Gastrocnemius medialis (tissue), 4 donors: ENCODE data around the gene CD151. TPM values are rescaled to one million over a fixed set of nuclear protein-coding genes. Genes with fewer than 3 reads are reported as not detected.

Experiments used
- ATAC-seq, 2 donors: fragments of 150-250 bp; one replicate each; pipeline ENCODE4 v1.9.1; 2016
- DNase-seq, 2 donors: peaks; one replicate each; pipeline ENCODE4 v3.0.0-alpha.2; 2019
- H3K27ac ChIP-seq, 4 donors: fragments of 200-600 bp; sonication (generic); 1 replicate in 1 of 4; 2 replicates in 3 of 4; pipeline ENCODE4 v1.5.1; 2016 to 2018; ENCODE audit warnings: mild to moderate bottlenecking in 2 of 4, moderate library complexity in 1 of 4
- H3K27me3 ChIP-seq, 3 donors: fragments of 200-600 bp; sonication (generic) in 2 of 3; 1 replicate in 1 of 3; 2 replicates in 2 of 3; pipeline versions ENCODE4 v1.5.1 to v1.6.0; 2016 to 2019; ENCODE audit warnings: mild to moderate bottlenecking in 1 of 3, moderate library complexity in 1 of 3
- H3K36me3 ChIP-seq, 2 donors: fragments of 200-600 bp; sonication (generic) in 1 of 2; one replicate each; pipeline ENCODE4 v1.5.1; 2017 to 2018
- H3K4me1 ChIP-seq, 2 donors: fragments of 200-600 bp; sonication (generic) in 1 of 2; one replicate each; pipeline ENCODE4 v1.5.1; 2016 to 2017; ENCODE audit warnings: mild to moderate bottlenecking in 2 of 2
- H3K4me3 ChIP-seq, 4 donors: fragments of 200-600 bp; sonication (generic) in 3 of 4; 1 replicate in 1 of 4; 2 replicates in 3 of 4; pipeline ENCODE4 v1.5.1; 2016 to 2019; ENCODE audit warnings: mild to moderate bottlenecking in 2 of 4
- H3K9me3 ChIP-seq, 3 donors: fragments of 200-600 bp; sonication (generic) in 2 of 3; 1 replicate in 1 of 3; 2 replicates in 2 of 3; pipeline ENCODE4 v1.5.1; 2016 to 2019
- CTCF ChIP-seq, 5 experiments: fragments of 450-650 bp in 3 of 5; fragments of 200-600 bp in 2 of 5; sonication (generic) in 2 of 5; IDR thresholded peaks in 4 of 5; conservative IDR thresholded peaks in 1 of 5; 1 replicate in 4 of 5; 2 replicates in 1 of 5; pipeline ENCODE4 v1.5.1; 2016 to 2019; ENCODE audit warnings: antibody characterized with exemption in 5 of 5, mild to moderate bottlenecking in 3 of 5, moderate library complexity in 3 of 5
- POLR2A ChIP-seq, 2 donors: fragments of 450-650 bp; IDR thresholded peaks; one replicate each; pipeline ENCODE4 v1.6.1; 2017; ENCODE audit warnings: antibody characterized with exemption in 2 of 2, mild to moderate bottlenecking in 2 of 2, moderate library complexity in 2 of 2
- in situ Hi-C, 4 donors: fragments of 200-750 bp; cut with MboI; loops; one replicate each; pipeline versions ENCODE4 v1.15.0 to v1.8.0; 2017; ENCODE audit warnings: low sequenced_read_pairs in 4 of 4
- intact Hi-C: fragments of 100-400 bp; cut with DNase I; formaldehyde crosslinking; loops from one replicate; pipeline ENCODE4 v1.15.1; 2023; ENCODE audit warnings: low total_unique reads
- total RNA-seq, 4 donors: library from RNA; depleted of rRNA; stranded (reverse); fragments of >200 nt; gene quantifications; one replicate each; pipeline versions ENCODE4 v1.1.0 to v1.2.3, GENCODE V29; 2016

CD151 gene
- total RNA-seq, 4 donors from 2014 or later: 77.0 to 206 (median 169) TPM

GRCh38 chr11:810040-810567 lies 22.6 kb upstream of the CD151 start:
- DNase-seq (no peak), ATAC-seq (peak; percentile 1)
- Histone ChIP-seq H3K36me3 (peaks cover 0 to 34% of the 10 kb centered on the region in 2 donors), H3K4me1 (peaks cover 35 to 37% of the 10 kb centered on the region in 2 donors), H3K27me3 (no peaks in the 10 kb centered on the region), H3K4me3 (peak overlapping the region; percentile 66 to 97 (median 78)), H3K27ac (peak overlapping the region; percentile 97 to 100 (median 100)), H3K9me3 (no peaks in the 10 kb centered on the region)
- in situ Hi-C loops (no loop called here), intact Hi-C loops (no loop called here)
- TF ChIP-seq CTCF (IDR thresholded peaks at IDR 0.05 in 4 of 5, conservative IDR thresholded peaks at IDR 0.05 in 1 of 5) (no peak), POLR2A (IDR thresholded peaks at IDR 0.05) (peak in 1 of 2 donors; percentile 6)

- DNase-seq (peak; percentile 66 to 82), ATAC-seq (peak; percentile 13 to 24)
- peak in 1 of 2 donors; percentile 25 for TF ChIP-seq POLR2A (IDR thresholded peaks at IDR 0.05)
- no peak for TF ChIP-seq CTCF (IDR thresholded peaks at IDR 0.05 in 4 of 5, conservative IDR thresholded peaks at IDR 0.05 in 1 of 5)
- in situ Hi-C loops (no loop called here), intact Hi-C loops (no loop called here)
- peak overlapping the region; percentile 66 to 97 (median 78) for H3K4me3 ChIP-seq
- H3K27me3 ChIP-seq: no peaks in the 10 kb centered on the region
- H3K9me3 ChIP-seq: no peaks in the 10 kb centered on the region
- H3K36me3 ChIP-seq: peaks cover 0 to 38% of the 10 kb centered on the region in 2 donors
- H3K27ac ChIP-seq: peak overlapping the region; percentile 97 to 100 (median 100)
- peaks cover 32 to 33% of the 10 kb centered on the region in 2 donors for H3K4me1 ChIP-seq
Measured at GRCh38 chr11:811446-812245, 21.1 kb upstream of the CD151 start.

GRCh38 chr11:812390-812789 lies 20.4 kb upstream of the CD151 start:
- DNase-seq (no peak), ATAC-seq (no peak)
- Histone ChIP-seq H3K9me3 (no peaks in the 10 kb centered on the region), H3K4me1 (peaks cover 32 to 33% of the 10 kb centered on the region in 2 donors), H3K4me3 (no peak overlapping the region), H3K27me3 (no peaks in the 10 kb centered on the region), H3K27ac (peak overlapping the region; percentile 97 to 100 (median 100)), H3K36me3 (peaks cover 0 to 38% of the 10 kb centered on the region in 2 donors)
- in situ Hi-C loops (no loop called here), intact Hi-C loops (no loop called here)
- TF ChIP-seq POLR2A (IDR thresholded peaks at IDR 0.05) (no peak), CTCF (IDR thresholded peaks at IDR 0.05 in 4 of 5, conservative IDR thresholded peaks at IDR 0.05 in 1 of 5) (no peak)

GRCh38 chr11:813072-813455 lies 19.7 kb upstream of the CD151 start:
- no peaks in the 10 kb centered on the region for H3K9me3 ChIP-seq
- DNase-seq: no peak
- intact Hi-C loops (no loop called here), in situ Hi-C loops (no loop called here)
- H3K27ac ChIP-seq: peak overlapping the region in 3 of 4 donors; percentile 97 to 100 (median 100)
- ATAC-seq: no peak
- H3K36me3 ChIP-seq: peaks cover 0 to 38% of the 10 kb centered on the region in 2 donors
- no peak overlapping the region for H3K4me3 ChIP-seq
- no peaks in the 10 kb centered on the region for H3K27me3 ChIP-seq
- no peak for TF ChIP-seq CTCF (IDR thresholded peaks at IDR 0.05 in 4 of 5, conservative IDR thresholded peaks at IDR 0.05 in 1 of 5)
- TF ChIP-seq POLR2A (IDR thresholded peaks at IDR 0.05): no peak
- H3K4me1 ChIP-seq: peaks cover 29 to 31% of the 10 kb centered on the region in 2 donors
